GM21447 (cell line): Measurements from ENCODE around the gene SLC25A48.
"Not testable (repeated sequence)": the region's sequence is repeated elsewhere in the genome, so short reads cannot be mapped to it uniquely, and the experiment has no call there.

Source experiments
- ATAC-seq: cut with Tn5 transposase; IDR thresholded peaks from one replicate; pipeline ENCODE4 v1.9.1; 2021; ENCODE audit not compliant: unreplicated experiment

SLC25A48 gene

GRCh38 chr5:135829681-135830383, 4.6 kb upstream of the SLC25A48 start:
- ATAC-seq: no peak

GRCh38 chr5:135830384-135830700, 4.1 kb upstream of the SLC25A48 start:
- no peak for ATAC-seq

GRCh38 chr5:135830876-135831275, 3.6 kb upstream of the SLC25A48 start:
- no peak for ATAC-seq

GRCh38 chr5:135831439-135831838, 3.0 kb upstream of the SLC25A48 start:
- no peak for ATAC-seq

GRCh38 chr5:135831851-135832555, 2.5 kb upstream of the SLC25A48 start:
- ATAC-seq: no peak

- no peak for ATAC-seq
Measured at GRCh38 chr5:135832941-135833920, 1.2 kb upstream of the SLC25A48 start.

GRCh38 chr5:135833961-135834638, 363 bp upstream of the SLC25A48 start:
- ATAC-seq: no peak

GRCh38 chr5:135835766-135836165, 1.3 kb downstream of the SLC25A48 start:
- no peak for ATAC-seq

- not testable (repeated sequence) for ATAC-seq
Measured at GRCh38 chr5:135838395-135838794, 3.9 kb downstream of the SLC25A48 start.

- no peak for ATAC-seq
Measured at GRCh38 chr5:135839566-135839965, 5.1 kb downstream of the SLC25A48 start.

GRCh38 chr5:135840959-135841358, 6.5 kb downstream of the SLC25A48 start:
- ATAC-seq: no peak

- ATAC-seq: no peak
Measured at GRCh38 chr5:135842737-135843136, 8.3 kb downstream of the SLC25A48 start.

GRCh38 chr5:135843571-135844337, 9.3 kb downstream of the SLC25A48 start:
- ATAC-seq: no peak

- ATAC-seq: no peak
Measured at GRCh38 chr5:135846311-135846710, 11.8 kb downstream of the SLC25A48 start.

- no peak for ATAC-seq
Measured at GRCh38 chr5:135847976-135848375, 13.5 kb downstream of the SLC25A48 start.

GRCh38 chr5:135850231-135850630, 15.8 kb downstream of the SLC25A48 start:
- ATAC-seq: no peak

GRCh38 chr5:135850671-135851070, 16.2 kb downstream of the SLC25A48 start:
- no peak for ATAC-seq

GRCh38 chr5:135851186-135851914, 16.9 kb downstream of the SLC25A48 start:
- no peak for ATAC-seq
